NCI-H2171 treated with DMSO at 0.1 percent for 48 hours (cell line): Measurements from ENCODE around the gene RECQL.
"Not testable (repeated sequence)": the region's sequence is repeated elsewhere in the genome, so short reads cannot be mapped to it uniquely, and the experiment has no call there.

Source experiments
- DNase-seq: peaks from one replicate; lab custom pipeline; 2025; lab: John Stamatoyannopoulos, UW

Gene RECQL

DNA sequence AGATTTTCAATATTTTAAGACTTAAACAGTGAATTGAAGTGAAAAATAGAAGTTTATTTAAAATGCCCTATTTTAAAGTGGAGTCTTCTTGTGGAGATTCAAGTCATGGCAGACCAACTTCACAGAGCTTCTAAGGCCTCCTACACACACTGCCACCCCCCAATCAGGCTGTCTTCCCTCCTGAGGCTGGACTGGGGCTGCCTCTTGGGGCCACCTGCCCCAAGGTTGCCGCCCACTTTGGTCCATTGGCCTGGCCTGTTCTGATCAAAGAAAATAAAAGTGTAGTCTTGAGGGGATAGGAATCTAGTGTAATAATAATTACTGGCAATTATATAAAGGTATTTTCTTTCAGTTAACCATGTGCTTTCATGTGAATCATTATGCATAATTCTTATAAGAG is 1.4 kb upstream of the RECQL start:
- DNase-seq, result no peak

GRCh38 chr12:21502164-21502496 is 695 bp upstream of the RECQL start:
- DNase-seq, result peak; percentile 96

GRCh38 chr12:21500786-21501257 is 613 bp downstream of the RECQL start:
- DNase-seq, result no peak

DNA sequence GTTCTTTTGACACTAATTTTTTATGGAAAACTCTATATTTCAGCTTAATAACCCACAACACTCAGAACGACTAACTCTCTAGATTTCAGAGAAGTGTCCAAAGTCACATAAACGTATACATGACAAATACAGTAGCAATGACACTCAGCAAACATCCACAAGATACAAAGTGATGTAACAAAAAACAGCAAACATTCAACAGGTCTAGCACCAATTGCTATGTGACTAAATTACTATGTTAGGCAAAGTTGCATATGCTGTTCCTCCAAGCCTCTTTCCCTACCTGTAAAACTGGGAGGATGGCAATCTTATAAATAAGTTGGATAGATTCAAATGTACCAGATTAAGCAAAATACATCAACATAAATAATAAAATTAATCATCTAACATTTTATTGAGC is 1.7 kb downstream of the RECQL start:
- DNase-seq, result no peak

- DNase-seq, result no peak
These were observed 15.4 kb downstream of the RECQL start for GRCh38 chr12:21485998-21486397.

GRCh38 chr12:21483531-21483930 is 17.9 kb downstream of the RECQL start:
- DNase-seq, result peak; percentile 75

GRCh38 chr12:21478756-21479455 is 22.5 kb downstream of the RECQL start:
- DNase-seq, result no peak

DNA sequence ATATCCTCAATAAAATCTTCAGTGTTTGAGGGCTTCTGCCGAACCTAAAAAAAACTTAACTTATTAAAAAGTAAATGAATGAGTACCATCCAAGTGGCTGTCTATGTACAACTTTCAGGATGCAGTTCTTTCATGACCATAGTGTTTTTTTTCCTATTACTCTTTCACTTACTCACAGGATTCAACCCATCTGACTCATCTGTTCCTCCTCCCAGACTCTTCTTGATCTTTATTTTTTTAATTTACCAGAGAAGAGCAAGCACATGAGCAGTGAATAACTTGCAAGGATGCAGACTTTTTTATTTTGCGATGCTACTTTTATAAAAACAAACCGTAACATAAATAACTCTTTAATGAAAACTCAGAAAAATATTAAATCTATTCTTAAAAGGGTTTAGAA is 24.5 kb downstream of the RECQL start:
- no peak for DNase-seq

DNA sequence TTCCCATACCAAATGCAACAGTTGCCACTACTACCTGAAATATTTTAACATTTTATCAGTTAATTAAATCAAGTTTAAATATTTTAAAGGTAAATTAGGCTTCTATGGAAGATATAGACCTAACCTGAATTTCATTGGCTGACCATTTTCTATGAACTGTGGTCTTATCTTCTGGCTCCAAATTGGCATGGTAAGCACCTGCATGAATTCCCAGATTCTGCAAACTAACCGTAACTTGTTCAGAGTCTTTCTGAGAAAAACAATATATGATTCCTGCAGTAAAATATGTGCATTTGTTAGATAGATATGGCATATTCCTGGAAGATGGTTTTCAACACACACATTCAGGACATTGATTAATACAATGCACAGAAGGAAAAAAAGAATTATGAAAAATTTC is 25.9 kb downstream of the RECQL start:
- DNase-seq, result no peak

DNA sequence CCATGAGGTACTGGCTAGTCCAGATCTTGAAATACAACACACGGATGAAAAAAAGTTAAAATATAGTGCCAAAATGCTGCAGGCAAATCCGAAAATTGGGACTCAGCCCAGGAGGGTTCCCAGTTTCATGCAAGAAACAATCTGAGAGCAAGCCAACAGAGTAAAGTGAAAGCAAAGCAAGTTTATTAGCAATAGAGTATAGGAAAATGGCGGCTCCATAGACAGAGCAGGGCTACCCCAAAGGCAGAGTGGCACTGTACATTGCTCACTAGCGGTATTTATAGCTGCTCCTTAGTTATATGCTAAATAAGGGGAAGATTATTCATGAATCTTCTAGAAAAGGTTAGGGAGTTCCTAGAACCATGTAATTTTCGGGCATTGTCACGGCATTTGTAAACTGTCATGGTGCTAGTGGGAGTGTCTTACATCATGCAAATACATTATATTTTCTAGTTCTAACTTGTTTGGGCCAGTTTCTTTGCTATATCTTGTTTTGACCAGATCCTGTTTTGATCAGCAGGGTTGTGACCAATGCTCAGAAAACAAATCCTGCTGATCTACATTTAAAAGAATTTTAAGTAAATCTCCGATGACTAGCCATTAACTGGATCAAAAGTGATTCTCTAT is 29.1 kb downstream of the RECQL start:
- DNase-seq, result no peak

DNA sequence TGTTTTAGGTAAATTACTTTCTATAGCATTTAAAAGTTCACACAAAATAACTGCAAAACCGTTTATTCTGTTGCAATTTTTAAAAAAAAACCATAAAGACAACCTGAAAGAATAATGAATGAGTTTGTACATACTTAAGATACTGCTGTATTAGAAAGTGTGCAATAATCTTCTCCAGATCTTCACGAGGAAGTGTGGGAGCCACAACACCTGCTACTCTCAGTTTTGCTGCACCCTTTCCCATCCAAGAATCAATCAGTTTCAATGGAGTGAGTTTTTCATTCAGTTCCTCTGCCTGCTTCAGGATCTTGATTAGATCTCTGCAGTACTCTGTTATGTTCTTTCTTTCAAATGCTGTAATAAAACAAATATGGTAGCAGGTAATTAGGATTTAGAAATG is 30.1 kb downstream of the RECQL start:
- no peak for DNase-seq

DNA sequence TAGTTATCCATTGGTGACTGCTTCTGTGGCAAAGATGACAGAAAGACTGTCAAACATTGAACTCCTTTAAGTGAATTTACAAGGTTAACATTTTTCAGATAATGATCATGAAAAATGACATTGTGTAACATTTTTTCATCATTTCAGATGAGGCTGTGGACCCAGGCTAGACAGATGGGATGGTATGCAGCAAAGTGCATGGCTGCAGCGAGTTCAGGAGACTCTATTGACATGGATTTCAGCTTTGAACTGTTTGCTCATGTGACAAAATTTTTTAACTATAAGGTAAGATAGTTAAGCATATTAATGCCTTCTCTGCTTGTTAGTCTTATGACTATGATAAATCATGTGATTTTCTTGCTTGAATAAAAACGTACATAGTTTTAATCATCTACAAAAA is 34.1 kb downstream of the RECQL start:
- not testable (repeated sequence) for DNase-seq

DNA sequence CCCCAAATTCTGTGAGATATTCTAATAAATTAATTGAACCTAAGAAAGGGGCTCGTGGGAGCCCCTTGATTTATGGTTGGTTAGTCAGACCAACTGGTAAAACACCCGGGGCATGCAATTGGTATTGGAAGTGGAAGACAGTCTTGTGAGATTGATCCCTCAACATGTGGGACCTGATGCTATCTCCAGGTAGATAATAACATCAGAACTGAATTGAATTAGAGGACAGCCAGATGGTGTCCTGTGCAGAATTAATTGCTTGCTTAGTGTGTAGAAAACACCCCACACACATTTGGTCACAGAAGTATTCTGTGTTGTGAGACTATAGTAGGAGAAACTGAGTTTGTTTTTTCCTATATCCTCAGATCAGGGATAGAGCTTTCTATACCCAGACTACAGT is 42.0 kb downstream of the RECQL start:
- DNase-seq, result peak; percentile 64

DNA sequence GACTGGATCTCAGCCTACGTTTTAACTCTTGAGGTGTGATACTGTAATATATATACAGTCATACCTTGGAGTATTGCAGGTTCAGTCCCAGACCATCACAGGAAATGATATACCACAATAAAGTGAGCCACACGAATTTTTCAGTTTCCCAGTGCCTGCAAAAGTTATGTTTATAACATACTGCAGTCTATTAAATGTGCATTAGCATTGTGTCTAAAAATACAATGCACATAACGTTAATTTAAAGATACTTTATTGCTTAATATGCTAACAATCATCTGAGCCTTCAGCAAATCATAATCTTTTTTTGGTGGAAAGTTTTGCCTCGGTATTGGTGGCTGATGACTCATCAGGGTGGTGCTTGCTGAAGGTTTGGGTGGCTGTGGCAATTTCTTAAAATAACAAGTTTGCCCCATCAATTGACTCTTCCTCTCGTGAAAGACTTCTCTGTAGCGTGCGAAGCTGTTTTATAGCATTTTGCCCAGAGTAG is 45.1 kb downstream of the RECQL start:
- DNase-seq, result no peak

GRCh38 chr12:21453312-21453852 is 48.1 kb downstream of the RECQL start:
- DNase-seq, result no peak

DNA sequence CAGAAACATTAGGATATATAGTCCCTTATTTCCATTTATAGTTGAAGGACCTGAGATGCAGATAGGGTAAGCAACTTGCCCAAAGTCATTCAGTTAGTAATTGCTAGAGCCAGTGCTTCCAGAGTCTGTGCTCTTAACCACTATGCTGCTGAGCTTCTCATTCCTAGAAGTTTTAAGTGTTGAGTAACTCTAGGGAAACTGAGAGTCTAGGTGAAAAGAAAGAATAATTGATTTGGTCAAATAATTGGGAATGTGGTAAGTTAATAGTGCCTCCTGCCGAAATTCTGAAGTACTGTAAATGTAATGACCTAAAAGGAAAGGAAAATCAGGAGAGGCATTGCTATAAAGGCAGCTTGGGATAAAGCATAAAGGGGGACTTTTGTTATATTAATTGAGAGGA is 49.9 kb downstream of the RECQL start:
- no peak for DNase-seq

DNA sequence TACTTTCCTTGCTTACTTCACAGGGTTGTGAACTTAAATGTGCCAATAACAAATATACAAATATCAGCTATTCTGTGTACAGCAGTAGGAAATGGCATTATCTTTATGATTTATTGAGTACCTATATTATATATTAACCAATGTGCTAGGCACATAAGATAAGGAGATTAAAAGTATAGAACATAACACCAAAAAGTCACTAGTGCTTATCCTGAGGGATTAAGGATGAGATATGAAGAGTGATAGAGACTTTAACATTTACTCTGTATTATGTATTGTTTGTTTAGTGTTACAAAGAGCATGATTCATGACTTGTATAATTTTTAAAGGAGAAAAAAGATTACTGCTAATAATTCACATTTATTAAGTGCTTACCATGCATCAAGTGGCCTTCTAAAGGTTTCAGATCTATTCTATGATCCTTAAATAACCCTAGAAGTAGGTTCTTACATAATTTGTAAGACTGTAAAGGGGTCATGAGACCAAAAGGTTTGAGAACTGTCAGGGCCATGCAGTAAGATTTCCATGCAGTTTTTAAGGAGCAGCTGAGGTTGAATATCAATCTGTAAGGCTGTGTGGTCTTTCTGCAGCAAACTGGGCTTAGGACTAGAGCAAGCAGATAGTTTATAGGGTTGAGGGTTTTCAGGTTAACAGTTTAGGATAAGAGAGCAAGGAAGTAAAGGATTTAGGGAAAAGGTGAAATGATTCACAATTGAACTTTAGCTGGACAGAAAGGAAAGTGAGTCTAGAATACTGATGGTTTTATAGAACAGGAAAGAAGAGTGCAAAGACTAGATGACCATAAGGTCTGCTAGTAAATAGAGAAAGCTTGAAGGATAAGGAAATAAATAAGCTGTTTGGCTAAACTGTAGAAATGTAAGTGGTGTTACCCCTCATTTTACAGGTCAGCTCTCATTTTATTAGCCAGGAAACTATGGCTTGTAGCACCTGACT is 57.0 kb downstream of the RECQL start:
- DNase-seq, result no peak

DNA sequence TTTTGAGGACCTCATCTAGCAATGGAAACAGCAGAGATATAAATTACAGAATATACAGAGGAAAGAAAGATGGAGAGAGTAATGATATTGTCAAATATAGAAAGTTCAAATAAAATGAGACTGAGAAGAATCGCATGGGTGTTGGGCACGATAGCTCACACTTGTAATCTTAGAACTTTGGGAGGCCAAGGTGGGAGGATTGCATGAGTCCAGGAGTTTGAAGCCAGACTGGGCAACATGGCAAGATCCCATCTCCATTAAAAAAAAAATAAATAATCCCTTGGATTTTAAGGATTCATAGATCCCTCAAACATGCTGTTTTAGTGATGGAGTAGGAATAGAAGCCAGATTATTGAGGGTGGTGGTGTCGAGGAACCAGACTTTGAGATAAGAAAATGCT is 62.1 kb downstream of the RECQL start:
- no peak for DNase-seq

DNA sequence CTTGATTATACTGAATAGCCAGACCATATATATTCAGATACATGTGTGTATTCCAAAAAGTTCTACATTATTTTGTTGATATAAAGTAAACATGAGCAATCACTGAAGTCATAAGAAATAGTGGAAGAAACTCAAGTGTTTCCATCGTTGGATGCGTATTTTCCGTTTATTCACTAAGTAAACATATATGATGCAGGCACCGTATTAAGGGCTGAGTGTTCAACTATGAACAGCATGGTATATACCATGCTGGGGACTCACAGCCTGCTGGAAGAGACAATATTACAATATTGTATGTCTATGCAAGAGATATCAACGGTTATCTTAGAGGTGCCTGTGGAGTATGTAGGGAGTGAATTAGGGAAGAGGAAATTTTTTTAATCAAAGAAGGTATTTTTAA is 62.8 kb downstream of the RECQL start:
- DNase-seq, result no peak

GRCh38 chr12:21434699-21435098 is 66.7 kb downstream of the RECQL start:
- no peak for DNase-seq

- no peak for DNase-seq
These were observed 67.9 kb downstream of the RECQL start for GRCh38 chr12:21433525-21433924.

DNA sequence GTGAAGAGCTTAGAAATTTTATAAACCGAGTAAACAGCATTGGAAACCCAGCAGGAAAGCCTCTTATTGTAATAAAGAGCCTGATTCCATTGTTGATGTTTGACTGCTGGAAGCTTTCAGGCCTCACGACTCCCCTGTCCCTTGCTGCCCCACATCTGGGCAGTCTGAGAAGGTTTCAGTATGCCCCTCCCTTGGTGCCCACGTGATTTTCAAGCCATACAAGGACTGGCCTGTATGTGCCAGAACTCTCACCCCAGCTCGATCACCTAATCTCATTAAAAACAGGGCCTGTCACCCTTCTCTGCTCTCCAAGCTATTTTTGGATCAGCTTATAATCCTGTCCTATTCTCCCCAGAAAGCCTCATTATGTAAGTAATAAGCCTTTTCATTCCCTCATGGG is 71.4 kb downstream of the RECQL start:
- DNase-seq, result no peak
